Calu3 (cell line): Measurements from ENCODE around the gene HES6. TPM values are rescaled to one million over a fixed set of nuclear protein-coding genes. Genes with fewer than 3 reads are reported as not detected.
A peak's percentile ranks its signal among the peaks of the same experiment; 100 is the strongest.

Source experiments
- BruUV-seq: library from RNA; stranded (reverse); fragments of 400-500 nt; replicated peaks from 2 replicates; lab custom pipeline; 2021; lab: Mats Ljungman, UMichigan
- CTCF ChIA-PET: fragments of 300-600 bp; sonication (Branson Sonifier 250); formaldehyde crosslinking; loops from one replicate; lab custom pipeline; 2022; ENCODE audit warnings: antibody characterized with exemption; lab: Charles Lee
- DNase-seq: peaks from one replicate; pipeline ENCODE4 v3.0.0; 2022
- H3K27ac Mint-ChIP-seq: one replicate; pipeline ENCODE4 v1.8.0; 2022; ENCODE audit warnings: mixed read lengths; ENCODE audit not compliant: unreplicated experiment
- H3K27me3 Mint-ChIP-seq: one replicate; pipeline ENCODE4 v1.8.0; 2022; ENCODE audit warnings: mixed read lengths; ENCODE audit not compliant: unreplicated experiment
- H3K36me3 Mint-ChIP-seq: one replicate; pipeline ENCODE4 v1.8.0; 2022; ENCODE audit warnings: mild to moderate bottlenecking, moderate library complexity, mixed read lengths; ENCODE audit not compliant: insufficient read depth, unreplicated experiment
- H3K4me1 Mint-ChIP-seq: one replicate; pipeline ENCODE4 v1.8.0; 2022; ENCODE audit warnings: mild to moderate bottlenecking, low read depth, mixed read lengths; ENCODE audit not compliant: unreplicated experiment
- H3K4me3 Mint-ChIP-seq: one replicate; pipeline ENCODE4 v1.8.0; 2022; ENCODE audit warnings: mild to moderate bottlenecking, low read depth, moderate library complexity, mixed read lengths; ENCODE audit not compliant: unreplicated experiment
- H3K9me3 Mint-ChIP-seq: one replicate; pipeline ENCODE4 v1.8.0; 2022; ENCODE audit warnings: low read depth, mixed read lengths; ENCODE audit not compliant: unreplicated experiment
- CTCF ChIP-seq: fragments of 200-600 bp; IDR thresholded peaks from one replicate; pipeline ENCODE4 v1.8.0; 2022; ENCODE audit warnings: antibody characterized with exemption; ENCODE audit not compliant: unreplicated experiment
- intact Hi-C: fragments of 100-400 bp; cut with micrococcal nuclease; formaldehyde crosslinking; loops from one replicate; pipeline ENCODE4 v1.10.0; 2022; ENCODE audit not compliant: unreplicated experiment
- total RNA-seq: library from RNA; stranded (reverse); gene quantifications from 2 replicates; pipeline ENCODE4 v1.2.3, GENCODE V29; 2022

HES6 gene
- total RNA-seq, 1 experiment from 2014 or later: 8.0 TPM

- Mint-ChIP-seq H3K4me3 (no peak overlapping the region), H3K36me3 (peaks cover 6% of the 10 kb centered on the region), H3K27me3 (no peaks in the 10 kb centered on the region), H3K9me3 (no peaks in the 10 kb centered on the region), H3K27ac (no peak overlapping the region), H3K4me1 (peaks cover 23% of the 10 kb centered on the region)
- BruUV-seq: no TSS peak
- CTCF ChIA-PET: interaction anchor here (0.7 kb wide), 1 partner anchor 19 kb away, joined by 4 read pairs; no protein-coding TSS in a partner anchor
- no peak for TF ChIP-seq CTCF
- intact Hi-C loops: no loop called here
- DNase-seq: no peak
Observed at GRCh38 chr2:238280083-238280825, 40.4 kb upstream of the HES6 start.

GRCh38 chr2:238279324-238279682 is 39.5 kb upstream of the HES6 start:
- no peak overlapping the region for H3K4me3 Mint-ChIP-seq
- no TSS peak for BruUV-seq
- peaks cover 13% of the 10 kb centered on the region for H3K4me1 Mint-ChIP-seq
- no peak for TF ChIP-seq CTCF
- no peaks in the 10 kb centered on the region for H3K9me3 Mint-ChIP-seq
- H3K27ac Mint-ChIP-seq: no peak overlapping the region
- H3K36me3 Mint-ChIP-seq: peaks cover 15% of the 10 kb centered on the region
- H3K27me3 Mint-ChIP-seq: no peaks in the 10 kb centered on the region
- intact Hi-C loops: no loop called here
- CTCF ChIA-PET: no interaction called here
- no peak for DNase-seq

- H3K27me3 Mint-ChIP-seq: no peaks in the 10 kb centered on the region
- peaks cover 20% of the 10 kb centered on the region for H3K36me3 Mint-ChIP-seq
- H3K4me1 Mint-ChIP-seq: peaks cover 8% of the 10 kb centered on the region
- BruUV-seq: no TSS peak
- H3K9me3 Mint-ChIP-seq: no peaks in the 10 kb centered on the region
- CTCF ChIA-PET: interaction anchor here (1.0 kb wide), 1 partner anchor 14 kb away, joined by 4 read pairs; no protein-coding TSS in a partner anchor
- no peak for TF ChIP-seq CTCF
- intact Hi-C loops: no loop called here
- no peak for DNase-seq
- no peak overlapping the region for H3K27ac Mint-ChIP-seq
- H3K4me3 Mint-ChIP-seq: no peak overlapping the region
Observed at GRCh38 chr2:238278626-238279323, 38.9 kb upstream of the HES6 start.

GRCh38 chr2:238277695-238278094 is 37.9 kb upstream of the HES6 start:
- no peaks in the 10 kb centered on the region for H3K9me3 Mint-ChIP-seq
- no peaks in the 10 kb centered on the region for H3K27me3 Mint-ChIP-seq
- H3K4me3 Mint-ChIP-seq: no peak overlapping the region
- TF ChIP-seq CTCF: peak; percentile 23
- H3K36me3 Mint-ChIP-seq: peaks cover 28% of the 10 kb centered on the region
- intact Hi-C loops: no loop called here
- H3K4me1 Mint-ChIP-seq: peaks cover 8% of the 10 kb centered on the region
- CTCF ChIA-PET: no interaction called here
- no peak for DNase-seq
- no TSS peak for BruUV-seq
- H3K27ac Mint-ChIP-seq: no peak overlapping the region
